Neural progenitor cell (in vitro differentiated cells): ENCODE measurements around the gene MSS51. TPM values are rescaled to one million over a fixed set of nuclear protein-coding genes. Genes with fewer than 3 reads are reported as not detected.

Experiments used
- DNase-seq: peaks from one replicate; pipeline ENCODE4 v3.0.0-alpha.2; 2016; ENCODE audit warnings: low spot score
- H2AFZ ChIP-seq: fragments of 200-600 bp; sonication (generic); replicated peaks from 2 replicates; pipeline ENCODE4 v1.6.1; 2016; ENCODE audit warnings: antibody characterized with exemption
- H3F3A ChIP-seq: fragments of 200-600 bp; sonication (generic); 2 replicates; pipeline ENCODE4 v1.6.1; 2016; ENCODE audit warnings: antibody characterized with exemption, low read depth
- H3K27ac ChIP-seq: fragments of 200-600 bp; sonication (generic); 2 replicates; pipeline ENCODE4 v1.5.1; 2016; ENCODE audit warnings: mild to moderate bottlenecking
- H3K27me3 ChIP-seq: fragments of 200-600 bp; sonication (generic); 2 replicates; pipeline ENCODE4 v1.6.1; 2016; ENCODE audit warnings: mild to moderate bottlenecking, moderate library complexity
- H3K36me3 ChIP-seq: fragments of 200-600 bp; sonication (generic); 2 replicates; pipeline ENCODE4 v1.5.1; 2016
- H3K4me1 ChIP-seq: fragments of 200-600 bp; sonication (generic); 2 replicates; pipeline ENCODE4 v1.6.1; 2016; ENCODE audit warnings: mixed run types
- H3K4me2 ChIP-seq: fragments of 200-600 bp; sonication (generic); 2 replicates; pipeline ENCODE4 v1.6.1; 2016
- H3K4me3 ChIP-seq: fragments of 200-600 bp; sonication (generic); 2 replicates; pipeline ENCODE4 v1.5.1; 2016
- H3K79me2 ChIP-seq: fragments of 200-600 bp; sonication (generic); 2 replicates; pipeline ENCODE4 v1.6.1; 2016; ENCODE audit warnings: low read depth
- H3K9ac ChIP-seq: fragments of 200-600 bp; sonication (generic); 2 replicates; pipeline ENCODE4 v1.6.1; 2016
- H3K9me3 ChIP-seq: fragments of 200-600 bp; sonication (generic); 2 replicates; pipeline ENCODE4 v1.5.1; 2016; ENCODE audit warnings: low read depth
- H4K20me1 ChIP-seq: fragments of 200-600 bp; sonication (generic); 2 replicates; pipeline ENCODE4 v1.6.1; 2016; ENCODE audit warnings: low read depth
- H3K27ac Mint-ChIP-seq: 3 replicates; pipeline ENCODE4 v1.8.0; 2021; ENCODE audit warnings: mixed read lengths
- H3K27me3 Mint-ChIP-seq: 2 replicates; pipeline ENCODE4 v1.8.0; 2022; ENCODE audit warnings: low read depth, mild to moderate bottlenecking, inconsistent platforms, moderate library complexity, mixed read lengths; ENCODE audit not compliant: insufficient read depth
- H3K36me3 Mint-ChIP-seq: 3 replicates; pipeline ENCODE4 v1.8.0; 2021; ENCODE audit warnings: mixed read lengths
- H3K4me1 Mint-ChIP-seq: 3 replicates; pipeline ENCODE4 v1.8.0; 2021; ENCODE audit warnings: mixed read lengths
- H3K4me3 Mint-ChIP-seq: 3 replicates; pipeline ENCODE4 v1.8.0; 2021; ENCODE audit warnings: mild to moderate bottlenecking, moderate library complexity, mixed read lengths
- H3K9me3 Mint-ChIP-seq: 3 replicates; pipeline ENCODE4 v1.8.0; 2020; ENCODE audit warnings: mixed read lengths
- EZH2 ChIP-seq: fragments of 200-600 bp; sonication (generic); IDR thresholded peaks from 2 replicates; pipeline ENCODE4 v1.6.1; 2017; ENCODE audit warnings: antibody characterized with exemption, mild to moderate bottlenecking, moderate library complexity
- EZH2phosphoT487 ChIP-seq: fragments of 200-600 bp; sonication (generic); IDR thresholded peaks from 2 replicates; pipeline ENCODE4 v1.6.1; 2017; ENCODE audit warnings: antibody characterized with exemption
- total RNA-seq: library from RNA; depleted of rRNA; stranded (reverse); fragments of >200 nt; gene quantifications from 2 replicates; pipeline ENCODE4 v1.2.3, GENCODE V29; 2015; ENCODE audit warnings: low replicate concordance
- TF ChIP-seq, protein P1 (sequence below): fragments of 200-600 bp; sonication (generic); IDR thresholded peaks from 2 replicates; pipeline ENCODE4 v1.5.1; 2017; ENCODE audit warnings: antibody characterized with exemption, mild to moderate bottlenecking

MSS51 gene
- total RNA-seq, 1 donor from 2014 or later, result 2.2 TPM

DNA sequence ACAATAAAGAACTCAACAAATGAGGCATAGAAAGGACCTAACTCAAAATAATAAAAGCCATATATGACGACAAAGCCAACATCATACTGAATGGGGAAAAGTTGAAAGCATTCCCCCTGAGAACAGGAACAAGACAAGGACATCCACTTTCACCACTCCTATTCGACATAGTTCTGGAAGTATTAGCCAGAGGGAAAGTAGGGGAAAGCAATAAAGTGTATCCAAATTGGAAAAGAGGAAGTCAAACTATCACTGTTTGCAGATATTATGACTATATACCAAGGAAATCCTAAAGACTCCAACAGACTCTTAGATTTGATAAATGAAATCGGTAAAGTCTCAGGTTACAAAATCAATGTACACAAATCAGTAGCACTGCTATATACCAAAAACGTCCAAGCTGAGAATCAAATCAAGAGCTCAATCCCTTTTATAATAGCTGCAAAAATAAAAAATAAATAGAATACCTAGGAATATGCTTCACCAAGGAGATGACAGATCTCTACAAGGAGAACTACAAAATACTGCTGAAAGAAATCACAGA, 24.3 kb downstream of the MSS51 start:
- no peak overlapping the region for H2AFZ ChIP-seq
- peaks cover 8% of the 10 kb centered on the region for H3F3A ChIP-seq
- Mint-ChIP-seq H3K9me3 (no peaks in the 10 kb centered on the region), H3K4me3 (no peak overlapping the region), H3K4me1 (peaks cover 7% of the 10 kb centered on the region), H3K27ac (no peak overlapping the region), H3K27me3 (no peaks in the 10 kb centered on the region), H3K36me3 (peaks cover 4% of the 10 kb centered on the region)
- H3K27me3 ChIP-seq, result no peaks in the 10 kb centered on the region
- H3K79me2 ChIP-seq, result peaks cover 92% of the 10 kb centered on the region
- no peaks in the 10 kb centered on the region for H3K36me3 ChIP-seq
- no peak for TF ChIP-seq EZH2
- no peak for TF ChIP-seq EZH2phosphoT487
- DNase-seq, result no peak
- H3K9ac ChIP-seq, result no peak overlapping the region
- no peak overlapping the region for H3K4me2 ChIP-seq
- no peak overlapping the region for H3K4me3 ChIP-seq
- peaks cover 8% of the 10 kb centered on the region for H4K20me1 ChIP-seq
- no peaks in the 10 kb centered on the region for H3K9me3 ChIP-seq
- H3K27ac ChIP-seq, result no peak overlapping the region
- no peaks in the 10 kb centered on the region for H3K4me1 ChIP-seq

DNA sequence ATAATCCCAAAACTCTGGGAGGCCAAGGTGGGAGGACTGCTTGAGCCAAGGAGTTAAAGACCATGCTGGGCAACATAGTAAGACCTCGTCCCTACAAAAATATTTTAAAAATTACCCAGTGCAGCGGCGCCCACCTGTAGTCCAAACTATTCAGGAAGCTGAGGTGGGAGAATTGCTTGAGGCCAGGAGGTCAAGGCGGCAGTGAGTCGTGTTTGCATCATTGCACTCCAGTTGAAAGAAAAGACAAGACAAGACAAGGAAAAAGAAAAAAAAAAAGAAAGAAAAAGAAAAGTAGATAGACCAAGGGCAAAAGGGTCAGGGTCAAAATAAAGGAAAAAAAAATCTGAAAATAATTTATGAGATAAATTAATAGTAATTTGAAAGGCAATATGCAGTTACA, 25.3 kb downstream of the MSS51 start:
- Histone ChIP-seq H3K27me3 (no peaks in the 10 kb centered on the region), H3K9ac (no peak overlapping the region), H4K20me1 (peaks cover 8% of the 10 kb centered on the region), H2AFZ (no peak overlapping the region), H3K4me1 (no peaks in the 10 kb centered on the region), H3K27ac (no peak overlapping the region), H3F3A (peaks cover 3% of the 10 kb centered on the region), H3K4me3 (no peak overlapping the region), H3K4me2 (no peak overlapping the region), H3K9me3 (no peaks in the 10 kb centered on the region), H3K79me2 (peaks cover 98% of the 10 kb centered on the region), H3K36me3 (no peaks in the 10 kb centered on the region)
- H3K4me1 Mint-ChIP-seq, result peaks cover 4% of the 10 kb centered on the region
- H3K36me3 Mint-ChIP-seq, result peaks cover 4% of the 10 kb centered on the region
- TF ChIP-seq, protein P1, sequence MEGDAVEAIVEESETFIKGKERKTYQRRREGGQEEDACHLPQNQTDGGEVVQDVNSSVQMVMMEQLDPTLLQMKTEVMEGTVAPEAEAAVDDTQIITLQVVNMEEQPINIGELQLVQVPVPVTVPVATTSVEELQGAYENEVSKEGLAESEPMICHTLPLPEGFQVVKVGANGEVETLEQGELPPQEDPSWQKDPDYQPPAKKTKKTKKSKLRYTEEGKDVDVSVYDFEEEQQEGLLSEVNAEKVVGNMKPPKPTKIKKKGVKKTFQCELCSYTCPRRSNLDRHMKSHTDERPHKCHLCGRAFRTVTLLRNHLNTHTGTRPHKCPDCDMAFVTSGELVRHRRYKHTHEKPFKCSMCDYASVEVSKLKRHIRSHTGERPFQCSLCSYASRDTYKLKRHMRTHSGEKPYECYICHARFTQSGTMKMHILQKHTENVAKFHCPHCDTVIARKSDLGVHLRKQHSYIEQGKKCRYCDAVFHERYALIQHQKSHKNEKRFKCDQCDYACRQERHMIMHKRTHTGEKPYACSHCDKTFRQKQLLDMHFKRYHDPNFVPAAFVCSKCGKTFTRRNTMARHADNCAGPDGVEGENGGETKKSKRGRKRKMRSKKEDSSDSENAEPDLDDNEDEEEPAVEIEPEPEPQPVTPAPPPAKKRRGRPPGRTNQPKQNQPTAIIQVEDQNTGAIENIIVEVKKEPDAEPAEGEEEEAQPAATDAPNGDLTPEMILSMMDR, result no peak
- TF ChIP-seq EZH2phosphoT487, result no peak
- no peak for TF ChIP-seq EZH2
- H3K4me3 Mint-ChIP-seq, result no peak overlapping the region
- no peak for DNase-seq
- no peak overlapping the region for H3K27ac Mint-ChIP-seq
- H3K9me3 Mint-ChIP-seq, result no peaks in the 10 kb centered on the region
- H3K27me3 Mint-ChIP-seq, result no peaks in the 10 kb centered on the region

DNA sequence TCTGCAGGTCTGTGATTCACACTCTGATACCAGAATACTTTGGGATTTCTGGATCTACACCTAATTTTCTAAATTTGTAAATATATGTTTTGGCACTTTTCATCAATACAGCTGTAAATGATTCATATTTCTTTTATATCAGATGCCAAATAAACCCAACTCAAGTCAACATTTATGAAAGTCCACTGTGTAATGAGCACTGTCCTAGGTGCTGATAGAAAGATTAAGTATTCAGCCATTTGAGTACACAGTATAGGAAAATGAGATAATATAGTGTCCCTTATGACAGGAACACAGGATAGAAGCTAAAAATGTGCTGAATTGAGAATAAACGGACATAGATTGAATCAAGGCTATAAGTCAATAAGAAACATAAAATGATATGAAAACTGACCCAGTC, 25.9 kb downstream of the MSS51 start:
- H3K4me3 Mint-ChIP-seq, result no peak overlapping the region
- Histone ChIP-seq H3K4me2 (no peak overlapping the region), H3K4me1 (no peaks in the 10 kb centered on the region), H3K27me3 (no peaks in the 10 kb centered on the region), H4K20me1 (peaks cover 8% of the 10 kb centered on the region), H3K4me3 (no peak overlapping the region), H3K9ac (no peak overlapping the region), H3K36me3 (no peaks in the 10 kb centered on the region), H3K27ac (no peak overlapping the region), H3F3A (no peaks in the 10 kb centered on the region), H3K79me2 (peaks cover 98% of the 10 kb centered on the region), H2AFZ (no peak overlapping the region), H3K9me3 (no peaks in the 10 kb centered on the region)
- H3K27ac Mint-ChIP-seq, result no peak overlapping the region
- H3K36me3 Mint-ChIP-seq, result peaks cover 4% of the 10 kb centered on the region
- no peaks in the 10 kb centered on the region for H3K9me3 Mint-ChIP-seq
- TF ChIP-seq EZH2phosphoT487, result no peak
- no peak for TF ChIP-seq EZH2
- TF ChIP-seq, protein P1, result no peak
- no peak for DNase-seq
- H3K27me3 Mint-ChIP-seq, result no peaks in the 10 kb centered on the region
- H3K4me1 Mint-ChIP-seq, result no peaks in the 10 kb centered on the region

DNA sequence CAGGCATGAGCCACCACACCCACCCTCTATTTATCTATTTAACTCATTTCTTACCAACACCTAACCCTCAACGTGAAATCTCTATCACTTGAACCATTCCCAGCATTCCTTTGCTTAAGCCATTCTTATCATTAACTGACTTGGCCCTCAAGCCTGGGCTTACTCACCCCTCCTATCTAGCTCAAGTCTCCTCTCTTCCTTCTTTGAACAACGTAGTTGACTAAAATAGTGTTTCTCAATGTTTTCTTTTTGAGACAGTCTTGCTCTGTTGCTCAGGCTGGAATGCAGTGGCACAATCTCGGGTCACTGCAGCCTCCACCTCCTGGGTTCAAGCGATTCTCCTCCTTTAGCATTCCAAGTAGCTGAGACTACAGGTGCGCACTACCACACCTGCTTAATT, 26.5 kb downstream of the MSS51 start:
- no peak overlapping the region for H3K27ac ChIP-seq
- Mint-ChIP-seq H3K9me3 (no peaks in the 10 kb centered on the region), H3K27ac (no peak overlapping the region), H3K36me3 (peaks cover 4% of the 10 kb centered on the region), H3K27me3 (no peaks in the 10 kb centered on the region), H3K4me1 (no peaks in the 10 kb centered on the region), H3K4me3 (no peak overlapping the region)
- H4K20me1 ChIP-seq, result peaks cover 8% of the 10 kb centered on the region
- H3K36me3 ChIP-seq, result no peaks in the 10 kb centered on the region
- H3K9me3 ChIP-seq, result no peaks in the 10 kb centered on the region
- H3K9ac ChIP-seq, result no peak overlapping the region
- H3F3A ChIP-seq, result no peaks in the 10 kb centered on the region
- DNase-seq, result no peak
- H2AFZ ChIP-seq, result no peak overlapping the region
- H3K4me1 ChIP-seq, result no peaks in the 10 kb centered on the region
- no peak overlapping the region for H3K4me3 ChIP-seq
- H3K4me2 ChIP-seq, result no peak overlapping the region
- no peaks in the 10 kb centered on the region for H3K27me3 ChIP-seq
- H3K79me2 ChIP-seq, result peaks cover 98% of the 10 kb centered on the region
- TF ChIP-seq EZH2 (no peak), EZH2phosphoT487 (no peak)
- TF ChIP-seq, protein P1, result no peak
